Fibroblast of lung (primary cell): ENCODE results near the gene CTAG2.

Experiments
- CTCF ChIP-seq, 2 donors: IDR thresholded peaks in 1 of 2; conservative IDR thresholded peaks in 1 of 2; 1 replicate in 1 of 2; 2 replicates in 1 of 2; pipeline ENCODE4 v1.5.1; 2011 to 2012; ENCODE audit warnings: low read length in 2 of 2, control low read depth in 1 of 2, inconsistent platforms in 1 of 2, low read depth in 1 of 2, mild to moderate bottlenecking in 1 of 2
- EZH2 ChIP-seq: IDR thresholded peaks from 2 replicates; pipeline ENCODE4 v1.5.1; 2012; ENCODE audit warnings: low read length, control low read depth, mild to moderate bottlenecking; ENCODE audit errors: missing control alignments

- TF ChIP-seq CTCF (conservative IDR thresholded peaks at IDR 0.05 in 1 of 2, IDR thresholded peaks at IDR 0.05 in 1 of 2; ENCODE audit: low read depth in 1 of 2, low read length in 2 of 2) (no peak), EZH2 (no peak)
Measured at GRCh38 chrX:154654372-154654771, 993 bp upstream of the CTAG2 start.
